Natural killer cell (primary cell): ENCODE results near the gene BTN2A1. TPM values are rescaled to one million over a fixed set of nuclear protein-coding genes. Genes with fewer than 3 reads are reported as not detected.

Experiments used
- ATAC-seq, 3 donors: fragments of 150-1000 bp in 2 of 3; fragments of 200-7000 bp in 1 of 3; cut with Tn5 transposase; 1 replicate in 1 of 3; 2 replicates in 2 of 3; pipeline ENCODE4 v1.10.0; 2021; ENCODE audit warnings: mild to moderate bottlenecking in 2 of 3, moderate library complexity in 2 of 3
- DNase-seq, 2 donors: peaks; one replicate each; pipeline versions ENCODE4 v3.0.0 to v3.0.0-alpha.2; 2013 to 2021; ENCODE audit warnings: mixed read lengths in 1 of 2
- H3K27ac ChIP-seq: one replicate; pipeline ENCODE4 v1.5.1; 2013; ENCODE audit warnings: mild to moderate bottlenecking, low read length
- H3K27me3 ChIP-seq: one replicate; pipeline ENCODE4 v1.6.1; 2013; ENCODE audit warnings: low read length; ENCODE audit not compliant: control insufficient read depth, insufficient read depth
- H3K36me3 ChIP-seq: one replicate; pipeline ENCODE4 v1.6.1; 2013; ENCODE audit warnings: low read length; ENCODE audit not compliant: control insufficient read depth, insufficient read depth
- H3K4me1 ChIP-seq: one replicate; pipeline ENCODE4 v1.6.1; 2013; ENCODE audit warnings: low read length; ENCODE audit not compliant: control insufficient read depth, insufficient read depth
- H3K4me3 ChIP-seq: one replicate; pipeline ENCODE4 v1.5.1; 2013; ENCODE audit warnings: low read length
- H3K9me3 ChIP-seq: one replicate; pipeline ENCODE4 v1.6.1; 2013; ENCODE audit warnings: low read length; ENCODE audit not compliant: control insufficient read depth, insufficient read depth
- H3K27ac Mint-ChIP-seq, 2 donors: one replicate each; pipeline ENCODE4 v1.8.0; 2022; ENCODE audit warnings: mild to moderate bottlenecking in 2 of 2, mixed read lengths in 2 of 2, moderate library complexity in 1 of 2
- H3K27me3 Mint-ChIP-seq, 2 donors: one replicate each; pipeline ENCODE4 v1.8.0; 2022; ENCODE audit warnings: low read depth in 2 of 2, mixed read lengths in 2 of 2
- H3K36me3 Mint-ChIP-seq: one replicate; pipeline ENCODE4 v1.8.0; 2022; ENCODE audit warnings: mixed read lengths
- H3K4me1 Mint-ChIP-seq, 2 donors: one replicate each; pipeline ENCODE4 v1.8.0; 2022; ENCODE audit warnings: mixed read lengths in 2 of 2
- H3K4me3 Mint-ChIP-seq: one replicate; pipeline ENCODE4 v1.8.0; 2022; ENCODE audit warnings: mild to moderate bottlenecking, moderate library complexity, mixed read lengths
- H3K9me3 Mint-ChIP-seq, 2 donors: one replicate each; pipeline ENCODE4 v1.8.0; 2022; ENCODE audit warnings: mixed read lengths in 2 of 2
- WGBS: methylation state at CpG from one replicate; pipeline ENCODE4 v1.1.7; 2013; ENCODE audit warnings: missing lambda C conversion rate; ENCODE audit not compliant: insufficient coverage; 5-methylcytosine and 5-hydroxymethylcytosine counted together
- intact Hi-C: fragments of 100-400 bp; cut with micrococcal nuclease; formaldehyde crosslinking; loops from one replicate; pipeline ENCODE4 v1.14.2; 2022
- total RNA-seq, 4 donors: library from RNA; stranded (reverse); fragments of 120-200 nt in 1 of 4; gene quantifications; one replicate each; pipeline versions ENCODE4 v1.2.3 to v1.2.4, GENCODE V29; 2013 to 2022
- TF ChIP-seq, protein P1 (sequence below): fragments of 200-600 bp; IDR thresholded peaks from one replicate; pipeline ENCODE4 v1.8.0; 2022; ENCODE audit warnings: antibody characterized with exemption

Gene BTN2A1
- total RNA-seq, result 10 to 100 TPM; 33.8 to 51.2 (median 43.3) TPM
- total RNA-seq (2013), result 34.9 TPM

DNA sequence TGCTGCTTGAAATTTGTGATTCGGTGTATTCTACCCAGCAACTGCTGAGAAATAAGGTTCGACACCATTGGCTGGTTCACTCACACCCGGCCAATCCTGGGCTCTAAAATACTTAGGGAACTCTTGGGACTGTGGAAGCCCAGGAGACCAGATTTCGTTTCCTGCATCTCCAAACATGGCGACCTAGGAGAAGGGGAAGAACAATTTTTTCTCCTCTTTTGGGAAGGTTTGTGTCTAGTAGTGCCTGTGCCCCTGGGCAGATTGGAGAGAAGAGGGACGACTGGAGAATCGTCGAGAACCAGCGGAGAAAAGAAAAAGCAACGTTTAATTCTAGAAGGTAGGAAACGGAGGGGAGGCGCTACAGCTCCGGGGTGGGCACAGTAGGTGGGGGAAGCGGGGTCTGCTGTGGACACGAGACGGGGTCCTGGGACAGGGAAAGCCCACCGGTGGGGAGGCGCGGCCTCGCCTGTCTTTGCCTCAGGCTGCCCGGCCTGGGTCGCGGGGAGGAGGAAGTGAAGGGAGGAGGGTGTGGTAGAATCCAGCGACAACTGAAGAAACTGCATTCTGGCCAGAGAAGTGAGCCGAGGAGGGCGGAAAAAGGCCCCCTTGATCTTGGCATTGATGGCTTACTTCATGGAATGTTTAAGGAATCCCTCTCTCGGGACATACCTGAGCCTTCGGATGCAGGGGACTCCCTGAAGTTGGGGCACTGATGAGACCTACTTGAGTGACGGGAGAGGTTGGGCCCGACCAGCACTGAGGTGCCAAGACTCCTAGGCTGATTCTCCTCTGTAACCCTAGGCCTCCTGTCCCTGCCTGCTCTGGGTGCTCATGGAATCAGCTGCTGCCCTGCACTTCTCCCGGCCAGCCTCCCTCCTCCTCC, at the start of gene BTN2A1:
TSS of gene BTN2A1 (plus strand) at position 150 of the 883 bp plus-strand sequence. CDS start at position 832, 682 bp downstream.
- Histone ChIP-seq H3K27ac (peak within 1 kb of the TSS; percentile 82), H3K27me3 (no peaks in the 10 kb centered on the region), H3K4me1 (peaks cover 35% of the 10 kb centered on the region), H3K9me3 (no peaks in the 10 kb centered on the region), H3K4me3 (peak within 1 kb of the TSS; percentile 93), H3K36me3 (peaks cover 29% of the 10 kb centered on the region)
- peak; percentile 97 to 98 (median 98) for ATAC-seq
- DNase-seq, result peak; percentile 54 to 92
- Mint-ChIP-seq H3K4me3 (peak within 1 kb of the TSS; percentile 100), H3K27ac (peak within 1 kb of the TSS; percentile 95 to 97), H3K9me3 (no peaks in the 10 kb centered on the region), H3K36me3 (peaks cover 12% of the 10 kb centered on the region), H3K27me3 (no peaks in the 10 kb centered on the region), H3K4me1 (peaks cover 59 to 63% of the 10 kb centered on the region in 2 donors)
- intact Hi-C loops, result loop anchor here (1.0 to 5.0 kb wide), 2 partner anchors 16 to 76 kb away; partner anchors contain the start of gene BTN2A2
- TF ChIP-seq, protein P1, sequence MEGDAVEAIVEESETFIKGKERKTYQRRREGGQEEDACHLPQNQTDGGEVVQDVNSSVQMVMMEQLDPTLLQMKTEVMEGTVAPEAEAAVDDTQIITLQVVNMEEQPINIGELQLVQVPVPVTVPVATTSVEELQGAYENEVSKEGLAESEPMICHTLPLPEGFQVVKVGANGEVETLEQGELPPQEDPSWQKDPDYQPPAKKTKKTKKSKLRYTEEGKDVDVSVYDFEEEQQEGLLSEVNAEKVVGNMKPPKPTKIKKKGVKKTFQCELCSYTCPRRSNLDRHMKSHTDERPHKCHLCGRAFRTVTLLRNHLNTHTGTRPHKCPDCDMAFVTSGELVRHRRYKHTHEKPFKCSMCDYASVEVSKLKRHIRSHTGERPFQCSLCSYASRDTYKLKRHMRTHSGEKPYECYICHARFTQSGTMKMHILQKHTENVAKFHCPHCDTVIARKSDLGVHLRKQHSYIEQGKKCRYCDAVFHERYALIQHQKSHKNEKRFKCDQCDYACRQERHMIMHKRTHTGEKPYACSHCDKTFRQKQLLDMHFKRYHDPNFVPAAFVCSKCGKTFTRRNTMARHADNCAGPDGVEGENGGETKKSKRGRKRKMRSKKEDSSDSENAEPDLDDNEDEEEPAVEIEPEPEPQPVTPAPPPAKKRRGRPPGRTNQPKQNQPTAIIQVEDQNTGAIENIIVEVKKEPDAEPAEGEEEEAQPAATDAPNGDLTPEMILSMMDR, result no peak
- 0% methylated on average over 31 of the region's 31 CpGs for WGBS

GRCh38 chr6:26408828-26409730, 48.7 kb upstream of the BTN2A1 start:
- Histone ChIP-seq H3K36me3 (peaks cover 86% of the 10 kb centered on the region), H3K27ac (no peak overlapping the region), H3K4me1 (peaks cover 34% of the 10 kb centered on the region), H3K9me3 (no peaks in the 10 kb centered on the region), H3K4me3 (no peak overlapping the region), H3K27me3 (no peaks in the 10 kb centered on the region)
- H3K4me1 Mint-ChIP-seq, result peaks cover 46 to 52% of the 10 kb centered on the region in 2 donors
- ATAC-seq (no peak), DNase-seq (no peak)
- intact Hi-C loops, result no loop called here
- 97% methylated on average over 8 of the region's 10 CpGs for WGBS
- H3K4me3 Mint-ChIP-seq, result no peak overlapping the region
- TF ChIP-seq, protein P1, result no peak
- H3K27me3 Mint-ChIP-seq, result no peaks in the 10 kb centered on the region
- peaks cover 41% of the 10 kb centered on the region for H3K36me3 Mint-ChIP-seq
- no peaks in the 10 kb centered on the region for H3K9me3 Mint-ChIP-seq
- H3K27ac Mint-ChIP-seq, result peak overlapping the region in 1 of 2 donors; percentile 99

DNA sequence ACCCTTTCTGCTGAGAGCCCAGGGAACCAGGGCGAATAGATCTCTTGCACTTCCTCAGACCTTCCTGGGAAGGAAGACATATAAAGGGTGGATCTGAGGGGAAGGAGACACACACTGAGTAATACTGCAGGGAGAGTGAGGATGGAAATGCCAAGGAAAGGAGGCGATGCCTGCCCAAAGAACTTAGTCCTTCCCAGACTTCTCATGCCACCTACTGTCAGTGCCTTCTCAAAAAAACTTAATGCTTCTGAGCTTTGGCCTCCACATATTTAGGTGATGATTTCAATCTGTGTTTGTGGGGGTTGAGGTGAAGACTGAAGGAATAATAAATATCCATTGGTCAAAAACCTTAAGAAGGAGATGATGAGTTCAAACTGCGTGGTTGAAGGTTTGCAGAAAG, 46.0 kb upstream of the BTN2A1 start:
- peaks cover 26 to 28% of the 10 kb centered on the region in 2 donors for H3K4me1 Mint-ChIP-seq
- no peaks in the 10 kb centered on the region for H3K27me3 Mint-ChIP-seq
- Histone ChIP-seq H3K27me3 (no peaks in the 10 kb centered on the region), H3K9me3 (no peaks in the 10 kb centered on the region), H3K27ac (no peak overlapping the region), H3K4me1 (peaks cover 11% of the 10 kb centered on the region), H3K4me3 (no peak overlapping the region), H3K36me3 (peaks cover 72% of the 10 kb centered on the region)
- peaks cover 34% of the 10 kb centered on the region for H3K36me3 Mint-ChIP-seq
- ATAC-seq (no peak), DNase-seq (no peak)
- intact Hi-C loops, result no loop called here
- no peaks in the 10 kb centered on the region for H3K9me3 Mint-ChIP-seq
- TF ChIP-seq, protein P1, result no peak
- 96% methylated on average over 2 of the region's 3 CpGs for WGBS
- H3K4me3 Mint-ChIP-seq, result no peak overlapping the region
- H3K27ac Mint-ChIP-seq, result peak overlapping the region; percentile 81
